Neural cell (in vitro differentiated cells): ENCODE results near the gene BATF3. TPM values are rescaled to one million over a fixed set of nuclear protein-coding genes. Genes with fewer than 3 reads are reported as not detected.

Experiments used
- H2AFZ ChIP-seq: fragments of 200-600, 300-800 bp; sonication (generic), shearing (Covaris generic); 2 replicates; pipeline ENCODE4 v1.6.0; 2014; ENCODE audit warnings: low read depth, mild to moderate bottlenecking, antibody characterized with exemption, low read length, moderate library complexity
- H3F3A ChIP-seq: fragments of 200-600 bp; shearing (Covaris generic); 2 replicates; pipeline ENCODE4 v1.6.1; 2016; ENCODE audit warnings: mild to moderate bottlenecking, moderate library complexity, mixed read lengths, antibody characterized with exemption, low read length; ENCODE audit not compliant: insufficient read depth, poor library complexity, severe bottlenecking
- H3K27ac ChIP-seq: fragments of 200-600, 300-800 bp; sonication (generic), shearing (Covaris generic); 2 replicates; pipeline ENCODE4 v1.5.1; 2014; ENCODE audit warnings: mild to moderate bottlenecking, low read length, moderate library complexity
- H3K27me3 ChIP-seq: fragments of 300-800, 200-600 bp; sonication (generic), shearing (Covaris generic); 2 replicates; pipeline ENCODE4 v1.6.0; 2014; ENCODE audit warnings: mild to moderate bottlenecking, low read depth, low read length, moderate library complexity; ENCODE audit not compliant: insufficient read depth
- H3K36me3 ChIP-seq: fragments of 300-800, 200-600 bp; sonication (generic), shearing (Covaris generic); 2 replicates; pipeline ENCODE4 v1.5.1; 2014; ENCODE audit warnings: mild to moderate bottlenecking, antibody characterized with exemption, low read length, moderate library complexity; ENCODE audit not compliant: insufficient read depth
- H3K4me2 ChIP-seq: fragments of 300-800, 200-600 bp; sonication (generic), shearing (Covaris generic); 2 replicates; pipeline ENCODE4 v1.6.0; 2014; ENCODE audit warnings: mild to moderate bottlenecking, low read length
- H3K4me3 ChIP-seq: fragments of 300-800, 200-600 bp; sonication (generic), shearing (Covaris generic); 2 replicates; pipeline ENCODE4 v1.5.1; 2014; ENCODE audit warnings: mild to moderate bottlenecking, low read length, moderate library complexity
- H3K79me2 ChIP-seq: fragments of 200-600 bp; shearing (Covaris generic); replicated peaks from 2 replicates; pipeline ENCODE4 v1.6.0; 2014; ENCODE audit warnings: mild to moderate bottlenecking, low read length, moderate library complexity; ENCODE audit not compliant: insufficient read depth
- H3K9ac ChIP-seq: fragments of 300-800, 200-600 bp; sonication (generic), shearing (Covaris generic); 2 replicates; pipeline ENCODE4 v1.6.1; 2016; ENCODE audit warnings: mild to moderate bottlenecking, low read length, mixed read lengths
- H3K9me2 ChIP-seq: fragments of 200-600 bp; shearing (Covaris generic); 2 replicates; pipeline ENCODE4 v1.6.1; 2016; ENCODE audit warnings: mild to moderate bottlenecking, low read length, mixed read lengths; ENCODE audit not compliant: insufficient read depth
- H3K9me3 ChIP-seq: fragments of 200-600, 300-800 bp; sonication (generic), shearing (Covaris generic); 2 replicates; pipeline ENCODE4 v1.6.1; 2016; ENCODE audit warnings: mild to moderate bottlenecking, mixed run types, low read length, moderate library complexity, mixed read lengths
- H4K20me1 ChIP-seq: fragments of 200-600 bp; shearing (Covaris generic); 2 replicates; pipeline ENCODE4 v1.6.1; 2016; ENCODE audit warnings: mild to moderate bottlenecking, mixed run types; ENCODE audit not compliant: insufficient read depth
- EP300 ChIP-seq: fragments of 450-650 bp; conservative IDR thresholded peaks from 2 replicates; pipeline ENCODE4 v1.6.1; 2014; ENCODE audit warnings: antibody characterized with exemption, mild to moderate bottlenecking, moderate library complexity; ENCODE audit not compliant: poor library complexity, severe bottlenecking
- EZH2 ChIP-seq: fragments of 200-600, 300-800 bp; shearing (Covaris generic), sonication (generic); IDR thresholded peaks from 2 replicates; pipeline ENCODE4 v1.6.1; 2014; ENCODE audit warnings: antibody characterized with exemption, low read length, borderline replicate concordance, mild to moderate bottlenecking; ENCODE audit not compliant: insufficient read depth, poor library complexity, severe bottlenecking
- MXI1 ChIP-seq: fragments of 450-650 bp; conservative IDR thresholded peaks from 2 replicates; pipeline ENCODE4 v1.6.1; 2014; ENCODE audit warnings: antibody characterized with exemption, mild to moderate bottlenecking; ENCODE audit not compliant: poor library complexity, severe bottlenecking
- POLR2AphosphoS5 ChIP-seq: IDR thresholded peaks from 2 replicates; pipeline ENCODE4 v1.6.1; 2012
- RAD21 ChIP-seq: fragments of 450-650 bp; conservative IDR thresholded peaks from 2 replicates; pipeline ENCODE4 v1.6.1; 2014; ENCODE audit warnings: antibody characterized with exemption, mild to moderate bottlenecking, moderate library complexity
- SMC3 ChIP-seq: fragments of 450-650 bp; conservative IDR thresholded peaks from 2 replicates; pipeline ENCODE4 v1.6.1; 2014; ENCODE audit warnings: antibody characterized with exemption, mild to moderate bottlenecking, moderate library complexity; ENCODE audit not compliant: poor library complexity
- TAF1 ChIP-seq: IDR thresholded peaks from 2 replicates; pipeline ENCODE4 v1.6.1; 2012; ENCODE audit warnings: low read depth
- polyA plus RNA-seq: library from polyadenylated mRNA; depleted of rRNA; stranded (reverse); fragments of >200 nt; gene quantifications from 2 replicates; pipeline ENCODE4 v1.2.3, GENCODE V29; 2014
- TF ChIP-seq, protein P1 (sequence below): fragments of 450-650 bp; IDR thresholded peaks from 2 replicates; pipeline ENCODE4 v1.5.1; 2014; ENCODE audit warnings: antibody characterized with exemption, mild to moderate bottlenecking, moderate library complexity; ENCODE audit not compliant: poor library complexity, severe bottlenecking
- TF ChIP-seq, protein P2 (sequence below): IDR thresholded peaks from 2 replicates; pipeline ENCODE4 v1.6.1; 2012; ENCODE audit warnings: borderline replicate concordance

Gene BATF3
- polyA plus RNA-seq, 1 donor from 2014 or later = 0.82 TPM

DNA sequence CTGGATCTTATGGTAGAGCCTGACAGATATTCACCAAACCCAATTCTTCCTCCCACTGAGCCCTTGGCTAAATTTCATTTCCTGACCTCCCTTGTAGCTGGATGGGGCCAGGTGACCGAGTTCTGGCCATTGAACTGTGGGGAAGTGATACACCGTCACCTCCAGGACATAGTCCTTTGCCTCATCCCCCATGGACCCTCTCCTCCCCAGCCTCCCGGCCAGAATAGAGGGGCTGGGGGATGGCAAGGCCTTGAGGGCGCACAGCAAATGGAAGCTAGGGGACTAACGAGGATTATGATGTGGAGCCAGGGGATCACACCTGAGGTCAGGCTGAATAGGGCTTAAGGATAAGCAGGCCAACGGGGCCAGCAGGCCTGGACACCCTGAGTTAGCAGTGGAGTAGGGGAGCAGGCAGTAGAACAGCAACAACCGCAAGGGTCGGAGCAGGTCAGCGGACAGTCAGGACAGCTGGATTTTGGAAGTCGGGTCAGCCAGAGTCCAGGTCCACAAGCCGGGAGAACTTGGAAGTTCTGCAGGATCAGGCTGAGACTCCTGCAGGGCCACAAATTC, 15.0 kb downstream of the BATF3 start:
- H3K9ac ChIP-seq = no peak overlapping the region
- TF ChIP-seq, protein P1, sequence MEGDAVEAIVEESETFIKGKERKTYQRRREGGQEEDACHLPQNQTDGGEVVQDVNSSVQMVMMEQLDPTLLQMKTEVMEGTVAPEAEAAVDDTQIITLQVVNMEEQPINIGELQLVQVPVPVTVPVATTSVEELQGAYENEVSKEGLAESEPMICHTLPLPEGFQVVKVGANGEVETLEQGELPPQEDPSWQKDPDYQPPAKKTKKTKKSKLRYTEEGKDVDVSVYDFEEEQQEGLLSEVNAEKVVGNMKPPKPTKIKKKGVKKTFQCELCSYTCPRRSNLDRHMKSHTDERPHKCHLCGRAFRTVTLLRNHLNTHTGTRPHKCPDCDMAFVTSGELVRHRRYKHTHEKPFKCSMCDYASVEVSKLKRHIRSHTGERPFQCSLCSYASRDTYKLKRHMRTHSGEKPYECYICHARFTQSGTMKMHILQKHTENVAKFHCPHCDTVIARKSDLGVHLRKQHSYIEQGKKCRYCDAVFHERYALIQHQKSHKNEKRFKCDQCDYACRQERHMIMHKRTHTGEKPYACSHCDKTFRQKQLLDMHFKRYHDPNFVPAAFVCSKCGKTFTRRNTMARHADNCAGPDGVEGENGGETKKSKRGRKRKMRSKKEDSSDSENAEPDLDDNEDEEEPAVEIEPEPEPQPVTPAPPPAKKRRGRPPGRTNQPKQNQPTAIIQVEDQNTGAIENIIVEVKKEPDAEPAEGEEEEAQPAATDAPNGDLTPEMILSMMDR = no peak
- TF ChIP-seq EZH2 (no peak), MXI1 (no peak), POLR2AphosphoS5 (no peak), EP300 (no peak), RAD21 (no peak), TAF1 (no peak), SMC3 (no peak)
- TF ChIP-seq, protein P2, sequence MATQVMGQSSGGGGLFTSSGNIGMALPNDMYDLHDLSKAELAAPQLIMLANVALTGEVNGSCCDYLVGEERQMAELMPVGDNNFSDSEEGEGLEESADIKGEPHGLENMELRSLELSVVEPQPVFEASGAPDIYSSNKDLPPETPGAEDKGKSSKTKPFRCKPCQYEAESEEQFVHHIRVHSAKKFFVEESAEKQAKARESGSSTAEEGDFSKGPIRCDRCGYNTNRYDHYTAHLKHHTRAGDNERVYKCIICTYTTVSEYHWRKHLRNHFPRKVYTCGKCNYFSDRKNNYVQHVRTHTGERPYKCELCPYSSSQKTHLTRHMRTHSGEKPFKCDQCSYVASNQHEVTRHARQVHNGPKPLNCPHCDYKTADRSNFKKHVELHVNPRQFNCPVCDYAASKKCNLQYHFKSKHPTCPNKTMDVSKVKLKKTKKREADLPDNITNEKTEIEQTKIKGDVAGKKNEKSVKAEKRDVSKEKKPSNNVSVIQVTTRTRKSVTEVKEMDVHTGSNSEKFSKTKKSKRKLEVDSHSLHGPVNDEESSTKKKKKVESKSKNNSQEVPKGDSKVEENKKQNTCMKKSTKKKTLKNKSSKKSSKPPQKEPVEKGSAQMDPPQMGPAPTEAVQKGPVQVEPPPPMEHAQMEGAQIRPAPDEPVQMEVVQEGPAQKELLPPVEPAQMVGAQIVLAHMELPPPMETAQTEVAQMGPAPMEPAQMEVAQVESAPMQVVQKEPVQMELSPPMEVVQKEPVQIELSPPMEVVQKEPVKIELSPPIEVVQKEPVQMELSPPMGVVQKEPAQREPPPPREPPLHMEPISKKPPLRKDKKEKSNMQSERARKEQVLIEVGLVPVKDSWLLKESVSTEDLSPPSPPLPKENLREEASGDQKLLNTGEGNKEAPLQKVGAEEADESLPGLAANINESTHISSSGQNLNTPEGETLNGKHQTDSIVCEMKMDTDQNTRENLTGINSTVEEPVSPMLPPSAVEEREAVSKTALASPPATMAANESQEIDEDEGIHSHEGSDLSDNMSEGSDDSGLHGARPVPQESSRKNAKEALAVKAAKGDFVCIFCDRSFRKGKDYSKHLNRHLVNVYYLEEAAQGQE = no peak
- no peaks in the 10 kb centered on the region for H3K36me3 ChIP-seq
- no peaks in the 10 kb centered on the region for H4K20me1 ChIP-seq
- no peaks in the 10 kb centered on the region for H3K27me3 ChIP-seq
- H3K9me3 ChIP-seq = no peaks in the 10 kb centered on the region
- no peak overlapping the region for H3K4me2 ChIP-seq
- H3F3A ChIP-seq = no peaks in the 10 kb centered on the region
- no peak overlapping the region for H2AFZ ChIP-seq
- no peak overlapping the region for H3K27ac ChIP-seq
- H3K9me2 ChIP-seq = no peaks in the 10 kb centered on the region
- no peak overlapping the region for H3K4me3 ChIP-seq
- H3K79me2 ChIP-seq = no peaks in the 10 kb centered on the region

DNA sequence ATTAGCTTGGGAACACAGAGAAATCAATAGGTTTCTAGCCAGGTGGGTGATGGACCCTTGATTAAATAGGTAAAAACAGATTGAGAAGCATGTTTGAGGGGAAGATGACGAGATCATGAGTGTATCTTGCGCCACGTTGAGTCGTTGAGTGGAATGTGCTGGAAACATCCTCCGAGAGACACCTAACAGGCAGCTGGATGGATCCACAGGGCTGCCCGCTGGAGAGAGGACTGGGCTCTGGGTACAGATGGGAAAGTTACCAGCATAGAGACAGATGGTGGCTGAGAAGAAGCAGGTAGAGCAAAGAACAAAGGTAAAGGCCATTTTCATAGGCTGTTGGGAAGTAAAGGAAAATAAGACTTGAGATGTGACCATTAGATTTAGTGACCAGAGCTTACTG, 15.6 kb downstream of the BATF3 start:
- H3K27me3 ChIP-seq = no peaks in the 10 kb centered on the region
- no peaks in the 10 kb centered on the region for H3K9me2 ChIP-seq
- no peak for TF ChIP-seq TAF1
- no peak for TF ChIP-seq EP300
- TF ChIP-seq, protein P2 = no peak
- no peak for TF ChIP-seq EZH2
- TF ChIP-seq MXI1 = no peak
- H3K9ac ChIP-seq = no peak overlapping the region
- no peaks in the 10 kb centered on the region for H3K79me2 ChIP-seq
- H3K9me3 ChIP-seq = no peaks in the 10 kb centered on the region
- no peak overlapping the region for H3K27ac ChIP-seq
- no peaks in the 10 kb centered on the region for H3F3A ChIP-seq
- H3K36me3 ChIP-seq = no peaks in the 10 kb centered on the region
- H2AFZ ChIP-seq = no peak overlapping the region
- no peaks in the 10 kb centered on the region for H4K20me1 ChIP-seq
- H3K4me2 ChIP-seq = no peak overlapping the region
- no peak overlapping the region for H3K4me3 ChIP-seq
